ENCODE data around the gene NKTR. TPM values are rescaled to one million over a fixed set of nuclear protein-coding genes. Genes with fewer than 3 reads are reported as not detected.
A peak's percentile ranks its signal among the peaks of the same experiment; 100 is the strongest.

The NKTR gene
- total RNA-seq, 1 experiment from 2014 or later, result 9.4 TPM

GRCh38 chr3:42681361-42682038 is 81.0 kb downstream of the NKTR start:
- no peak for DNase-seq (ENCODE audit: low read depth)

- DNase-seq (ENCODE audit: low read depth), result no peak
These were observed 82.0 kb downstream of the NKTR start for GRCh38 chr3:42682301-42683070.

- peak; percentile 91 for DNase-seq (ENCODE audit: low read depth)
These were observed 83.6 kb downstream of the NKTR start for GRCh38 chr3:42683875-42684598.

- DNase-seq (ENCODE audit: low read depth), result no peak
These were observed 84.3 kb downstream of the NKTR start for GRCh38 chr3:42684632-42685362.

- DNase-seq (ENCODE audit: low read depth), result no peak
These were observed 84.9 kb downstream of the NKTR start, which contains the start of gene KLHL40 for GRCh38 chr3:42685363-42685881. Gene KLHL40, plus strand, starts transcription at chr3:42685537. Its CDS starts 82 bp downstream, at chr3:42685619.

- no peak for DNase-seq (ENCODE audit: low read depth)
These were observed 85.7 kb downstream of the NKTR start for GRCh38 chr3:42685891-42686820.

GRCh38 chr3:42686832-42687650 is 86.6 kb downstream of the NKTR start:
- DNase-seq (ENCODE audit: low read depth), result no peak

GRCh38 chr3:42688016-42688415 is 87.5 kb downstream of the NKTR start:
- no peak for DNase-seq (ENCODE audit: low read depth)

GRCh38 chr3:42688487-42689420 is 88.3 kb downstream of the NKTR start:
- DNase-seq (ENCODE audit: low read depth), result no peak

GRCh38 chr3:42689421-42690014 is 89.0 kb downstream of the NKTR start:
- no peak for DNase-seq (ENCODE audit: low read depth)

GRCh38 chr3:42690191-42690590 is 89.7 kb downstream of the NKTR start:
- DNase-seq (ENCODE audit: low read depth), result no peak

- no peak for DNase-seq (ENCODE audit: low read depth)
These were observed 90.5 kb downstream of the NKTR start for GRCh38 chr3:42690766-42691680.

- no peak for DNase-seq (ENCODE audit: low read depth)
These were observed 91.6 kb downstream of the NKTR start for GRCh38 chr3:42691816-42692666.

- DNase-seq (ENCODE audit: low read depth), result no peak
These were observed 92.4 kb downstream of the NKTR start for GRCh38 chr3:42692667-42693529.

GRCh38 chr3:42693530-42693930 is 93.0 kb downstream of the NKTR start:
- DNase-seq (ENCODE audit: low read depth), result no peak
